H54 (cell line): ENCODE measurements around the gene MPPED2.

Experiments
- DNase-seq: peaks from one replicate; pipeline ENCODE4 v3.0.0; 2011; ENCODE audit warnings: low spot score, mixed read lengths; ENCODE audit not compliant: insufficient read length
- FAIRE-seq: peaks from 3 replicates; lab custom pipeline; 2011; peaks lifted over from hg19 to GRCh38; lab: Jason Lieb, UNC
- POLR2A ChIP-seq: IDR thresholded peaks from 2 replicates; pipeline ENCODE4 v1.6.1; 2011; ENCODE audit warnings: low read depth, mild to moderate bottlenecking, low read length

MPPED2 gene

DNA sequence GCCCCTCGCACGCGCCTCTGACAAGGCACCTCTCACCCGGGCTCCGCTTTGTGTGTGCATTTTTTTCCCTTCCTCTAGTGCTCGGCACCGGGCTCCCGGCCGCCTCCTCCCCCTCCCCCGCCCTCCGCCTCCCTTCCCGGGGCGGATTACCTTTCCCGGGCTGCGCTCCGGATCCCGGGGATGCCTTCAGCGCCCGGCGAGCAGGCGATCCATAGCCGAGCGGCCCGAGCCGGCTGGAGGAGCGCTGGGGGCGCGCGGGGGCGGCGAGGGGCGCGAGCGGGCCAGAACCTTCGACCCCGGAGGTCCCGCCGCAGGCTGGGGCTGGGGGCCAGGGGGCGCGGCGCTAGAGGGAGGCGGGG lies 282 bp downstream of the MPPED2 start:
- no peak for FAIRE-seq
- no peak for TF ChIP-seq POLR2A
- no peak for DNase-seq

DNA sequence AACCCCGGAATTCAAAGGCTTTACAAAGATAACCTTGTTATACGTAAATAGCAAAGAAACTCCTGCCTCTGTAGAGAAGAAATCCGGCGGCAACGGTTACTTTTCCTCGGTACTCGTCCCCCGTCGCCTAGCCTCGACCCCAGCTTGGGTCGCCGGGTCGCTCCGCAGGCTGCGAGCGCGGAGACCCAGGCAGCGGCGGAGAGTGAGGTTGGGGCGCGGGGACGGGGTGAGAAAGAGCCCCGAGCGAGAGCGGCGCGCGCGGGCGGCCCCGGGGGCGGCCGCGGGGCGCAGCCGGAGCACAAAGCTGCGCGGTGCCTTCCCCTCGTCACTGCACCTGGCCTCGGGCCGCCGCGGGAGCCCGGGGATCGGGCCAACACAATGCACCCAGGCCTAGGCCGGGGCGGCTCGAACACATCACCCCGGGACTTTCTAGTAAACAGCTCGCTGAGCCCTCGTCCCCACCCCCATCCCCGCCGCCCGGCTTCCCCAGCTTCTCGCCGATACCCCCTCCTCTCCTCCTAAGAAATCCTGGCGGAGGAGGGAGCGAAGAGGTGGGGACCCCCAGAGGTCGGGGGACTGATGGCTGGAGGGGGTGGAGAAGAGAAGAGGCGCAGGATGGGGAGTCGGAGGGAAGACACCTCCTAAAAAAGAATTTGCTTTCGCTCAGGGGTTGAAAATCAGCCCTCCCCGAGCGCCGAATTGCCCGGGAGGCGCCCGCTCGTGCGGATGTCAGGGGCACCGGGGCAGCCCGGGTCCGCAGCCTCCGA lies 845 bp downstream of the MPPED2 start:
- DNase-seq (no peak), FAIRE-seq (no peak)
- no peak for TF ChIP-seq POLR2A

DNA sequence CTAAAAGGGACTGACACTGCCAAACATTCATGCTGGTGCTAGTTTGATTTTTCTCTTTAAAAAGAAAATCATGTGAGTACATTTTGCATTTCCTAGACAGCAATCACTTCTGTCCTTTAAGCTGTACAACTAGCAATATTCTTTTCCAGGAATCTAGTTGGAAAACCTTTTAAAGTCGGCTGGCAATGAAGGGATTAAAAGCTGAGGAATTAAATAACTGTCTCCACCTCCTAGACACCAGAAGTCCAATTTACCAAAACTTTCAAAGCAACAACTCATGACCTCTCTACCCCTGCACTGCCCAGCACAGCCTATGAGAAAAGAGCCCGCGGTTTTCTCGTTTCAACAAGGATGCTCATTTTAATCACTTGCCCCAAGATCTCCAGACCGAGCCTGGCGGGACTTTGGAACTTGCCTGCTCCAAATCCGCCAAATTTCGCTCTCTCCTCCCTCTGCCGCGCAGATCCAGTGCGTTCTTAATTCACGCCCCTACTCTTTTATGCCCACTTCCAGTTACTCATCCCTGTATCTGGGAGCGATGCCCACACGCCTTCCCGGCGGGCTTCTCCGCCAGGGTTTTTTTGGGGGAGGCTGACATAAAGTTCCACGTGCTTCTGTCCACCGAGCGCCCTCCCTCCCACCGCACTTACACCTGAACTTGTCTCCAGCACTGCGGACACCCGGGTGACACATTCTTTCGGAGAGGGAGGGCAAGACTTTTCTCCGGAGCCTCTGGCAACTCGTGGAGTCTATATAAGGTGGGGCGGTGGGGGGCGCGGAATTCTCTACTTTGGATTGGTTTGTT lies 2.5 kb downstream of the MPPED2 start:
- FAIRE-seq = no peak
- no peak for DNase-seq
- no peak for TF ChIP-seq POLR2A

DNA sequence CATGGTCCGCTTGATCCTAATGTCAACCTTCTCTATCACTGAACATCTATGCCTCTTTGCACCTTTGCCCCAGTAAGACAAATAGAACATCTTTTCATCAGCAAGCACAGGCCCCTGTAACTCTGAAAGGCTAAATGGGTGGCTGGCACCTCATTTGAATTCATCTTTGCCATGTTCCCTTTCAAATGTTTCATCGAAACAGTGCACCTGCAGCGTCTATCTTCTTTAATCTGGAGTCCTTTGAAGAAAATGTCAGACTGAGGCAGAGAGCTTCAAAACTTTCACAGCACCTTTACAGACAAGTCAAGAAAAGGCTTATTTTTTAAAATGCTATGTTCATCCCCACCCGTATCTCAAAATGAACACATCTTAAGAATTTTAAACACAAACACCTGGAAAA lies 3.4 kb downstream of the MPPED2 start:
- TF ChIP-seq POLR2A = no peak
- FAIRE-seq (no peak), DNase-seq (no peak)

DNA sequence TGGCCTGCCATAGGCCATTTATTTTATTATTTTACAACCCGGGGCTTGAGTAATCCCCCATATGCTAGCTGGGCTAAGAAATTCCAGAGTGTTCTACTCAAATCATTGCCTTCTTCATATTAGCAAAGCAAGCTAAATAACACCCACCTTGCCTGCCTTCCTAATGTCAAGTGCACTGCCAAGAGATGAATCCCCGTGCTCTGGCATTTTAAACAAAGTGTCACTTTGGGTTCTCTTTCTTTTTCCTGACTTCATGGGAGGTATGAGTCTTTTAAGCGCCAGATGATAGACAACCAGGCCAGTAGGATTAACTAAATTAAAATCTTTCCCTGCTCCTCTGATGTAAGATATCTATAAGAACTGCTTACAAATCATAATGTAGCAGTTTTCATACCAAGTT lies 4.5 kb downstream of the MPPED2 start:
- no peak for TF ChIP-seq POLR2A
- FAIRE-seq = no peak

DNA sequence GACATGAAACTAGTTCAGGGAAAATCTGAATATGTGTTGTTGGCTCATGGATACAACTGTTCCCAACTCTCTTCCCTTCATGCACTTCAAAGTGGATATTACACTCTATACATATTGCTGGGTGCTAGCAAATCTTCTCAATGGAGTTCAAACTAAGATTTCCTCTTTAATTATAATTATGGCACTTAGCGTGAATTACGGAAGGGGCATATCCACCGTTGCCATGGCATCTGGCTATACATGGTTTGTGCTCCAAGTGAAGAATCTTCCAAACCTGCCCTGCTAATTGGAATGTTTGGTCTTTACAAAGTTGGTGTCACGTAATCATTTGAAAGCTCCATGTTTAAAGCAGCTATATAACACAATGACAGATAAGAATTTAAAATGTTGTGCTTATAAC lies 5.6 kb downstream of the MPPED2 start:
- no peak for DNase-seq
- FAIRE-seq = no peak
- no peak for TF ChIP-seq POLR2A

More for the DNA sequence above, 4.5 kb downstream of the MPPED2 start:
- DNase-seq = no peak

DNA sequence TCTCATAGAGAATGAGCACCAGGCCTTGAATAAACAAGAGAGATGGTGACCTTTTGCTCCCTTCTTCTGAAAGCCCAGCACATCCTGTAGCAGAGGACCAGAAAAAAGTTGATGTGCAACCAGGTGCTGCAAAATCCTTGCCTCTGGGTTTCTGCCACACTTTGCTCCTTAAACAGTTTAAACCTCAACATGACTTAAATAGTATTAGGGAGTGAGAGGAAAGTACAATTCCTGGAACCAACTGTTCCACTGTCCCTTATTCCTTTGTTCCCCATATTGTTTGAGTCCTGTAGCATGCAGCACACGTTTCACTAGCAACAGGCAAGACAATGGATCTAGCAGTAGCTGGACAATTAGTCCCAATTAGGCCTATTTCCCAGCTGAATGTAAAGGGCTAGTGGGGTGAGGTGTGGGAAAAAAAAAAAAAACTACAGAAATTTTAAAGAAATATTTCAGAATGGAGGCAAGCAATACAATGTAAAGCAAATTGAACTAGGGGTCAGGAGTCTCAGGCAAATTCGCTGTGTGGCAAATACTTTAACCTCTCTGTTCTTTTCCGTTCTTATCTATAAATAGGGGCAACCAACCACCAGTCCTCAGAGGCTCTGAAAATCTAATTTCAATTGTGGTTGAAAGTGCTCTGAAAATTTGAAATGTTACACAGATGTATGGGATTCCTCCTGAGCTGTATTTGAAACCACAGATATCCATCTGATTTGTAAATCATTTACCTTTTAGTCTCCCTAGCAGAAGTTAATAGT lies 6.6 kb downstream of the MPPED2 start:
- FAIRE-seq (no peak), DNase-seq (no peak)
- TF ChIP-seq POLR2A = no peak

DNA sequence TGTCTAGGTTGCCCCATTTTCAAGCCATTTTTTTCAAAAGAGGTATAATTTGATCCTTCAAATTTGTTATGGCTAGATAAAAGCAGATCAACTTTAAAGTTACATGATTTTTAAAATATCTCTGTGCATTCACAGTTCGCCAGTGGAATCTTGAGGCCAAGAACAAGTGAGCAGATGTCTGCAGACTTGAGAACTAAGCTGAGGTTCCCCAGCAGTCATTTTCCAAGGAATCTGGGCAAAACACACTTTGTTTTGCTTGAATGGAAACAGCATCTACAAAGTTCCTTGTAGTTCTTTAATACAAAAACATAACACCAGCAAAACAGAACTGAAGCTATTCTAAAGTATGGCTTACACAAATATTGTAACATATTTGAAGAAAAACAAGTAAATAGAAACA lies 7.7 kb downstream of the MPPED2 start:
- DNase-seq = no peak
- no peak for TF ChIP-seq POLR2A
- no peak for FAIRE-seq

DNA sequence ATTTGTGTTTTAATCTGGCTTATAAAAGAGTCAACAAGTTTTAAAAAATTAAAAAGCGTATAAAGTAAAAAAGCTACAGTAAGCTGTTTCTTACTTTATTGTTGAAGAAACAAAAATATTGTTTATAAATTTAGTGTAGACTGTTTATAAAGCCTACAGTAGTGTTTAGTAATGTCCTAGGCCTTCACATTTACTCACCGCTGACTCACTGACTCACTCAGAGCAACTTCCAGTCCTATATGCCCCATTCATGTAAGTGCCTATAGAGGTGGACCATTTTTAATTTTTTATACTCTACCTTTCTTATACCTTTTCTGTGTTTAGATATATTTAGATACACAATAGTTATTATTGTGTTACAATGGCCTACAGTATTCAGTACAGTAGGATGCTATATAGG lies 12.2 kb downstream of the MPPED2 start:
- FAIRE-seq = no peak
- TF ChIP-seq POLR2A = no peak
- no peak for DNase-seq

DNA sequence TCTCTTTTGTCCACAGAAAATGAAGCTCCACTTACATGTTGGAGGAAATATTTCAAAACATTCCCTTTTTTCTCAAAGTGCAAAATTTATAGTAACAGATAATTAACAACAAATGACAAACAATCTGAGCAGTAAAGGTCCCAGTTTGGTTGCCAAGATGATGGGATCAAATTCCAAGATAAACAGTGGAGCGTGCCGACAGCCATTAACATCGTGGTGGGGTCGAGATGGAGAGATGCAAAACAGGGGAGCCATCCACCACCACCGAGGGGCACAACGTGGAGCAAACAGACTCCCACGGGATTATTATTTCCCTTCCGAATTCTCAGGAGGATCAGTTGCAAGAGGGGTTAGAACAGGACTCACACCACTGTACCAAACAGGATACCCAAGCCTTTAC lies 17.2 kb downstream of the MPPED2 start:
- FAIRE-seq (no peak), DNase-seq (no peak)
- no peak for TF ChIP-seq POLR2A

DNA sequence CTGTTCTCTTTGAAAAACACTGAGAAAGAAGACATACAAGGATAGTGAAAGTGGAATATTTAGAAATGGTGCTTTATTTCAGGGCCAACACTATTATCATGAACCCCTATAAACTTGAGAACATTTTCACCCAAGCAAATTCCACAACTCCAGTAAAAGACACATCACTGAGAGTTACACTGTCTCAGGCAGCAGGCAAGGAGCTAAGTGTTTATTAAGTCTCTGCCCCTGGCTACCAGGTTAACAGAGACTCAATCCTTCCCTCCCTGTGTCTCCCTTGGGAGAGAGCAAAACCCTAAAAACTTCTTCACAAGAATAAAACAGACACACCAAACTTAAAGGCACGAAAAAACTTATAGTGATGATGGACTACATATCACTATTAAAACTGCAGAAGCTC lies 18.5 kb downstream of the MPPED2 start:
- TF ChIP-seq POLR2A = no peak
- no peak for FAIRE-seq
- no peak for DNase-seq

DNA sequence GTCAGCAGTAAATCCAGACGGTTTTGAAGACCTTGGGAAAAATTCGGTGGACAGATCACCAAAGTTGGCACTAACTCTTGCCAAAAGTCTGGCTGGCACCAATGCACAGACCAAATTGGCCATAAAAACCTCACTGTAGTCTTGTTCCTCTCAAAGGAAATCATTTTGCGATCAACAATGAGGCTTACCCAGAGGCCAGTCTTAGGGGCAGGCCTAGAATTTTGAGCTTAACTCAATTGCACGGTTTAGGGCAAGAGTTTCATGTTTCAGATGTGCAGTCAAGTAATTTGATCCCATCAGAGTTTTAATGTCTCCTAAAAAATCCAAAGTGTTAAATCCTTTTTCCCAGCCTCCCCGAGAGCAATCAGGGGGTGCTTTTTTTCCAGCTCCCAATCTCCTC lies 19.0 kb downstream of the MPPED2 start:
- no peak for TF ChIP-seq POLR2A
- FAIRE-seq (no peak), DNase-seq (no peak)

DNA sequence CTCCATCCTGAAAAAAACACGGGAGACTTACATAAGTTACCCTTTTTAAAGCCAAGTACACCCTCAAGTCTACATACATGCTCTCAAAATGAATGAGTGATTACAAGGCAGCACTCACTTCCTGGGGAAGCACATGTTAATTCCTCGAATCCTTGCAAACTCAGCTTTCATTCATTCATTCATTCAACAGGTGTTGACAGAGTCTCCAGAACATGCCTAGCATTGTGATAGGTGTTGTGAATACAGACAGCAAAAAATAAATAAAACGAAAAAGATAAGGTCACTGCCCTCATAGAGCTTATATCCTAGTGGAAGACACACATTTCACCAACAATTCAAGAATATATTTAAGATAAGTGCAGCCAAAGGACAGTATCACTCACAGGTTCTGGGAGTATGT lies 19.7 kb downstream of the MPPED2 start:
- FAIRE-seq = no peak
- no peak for TF ChIP-seq POLR2A

DNA sequence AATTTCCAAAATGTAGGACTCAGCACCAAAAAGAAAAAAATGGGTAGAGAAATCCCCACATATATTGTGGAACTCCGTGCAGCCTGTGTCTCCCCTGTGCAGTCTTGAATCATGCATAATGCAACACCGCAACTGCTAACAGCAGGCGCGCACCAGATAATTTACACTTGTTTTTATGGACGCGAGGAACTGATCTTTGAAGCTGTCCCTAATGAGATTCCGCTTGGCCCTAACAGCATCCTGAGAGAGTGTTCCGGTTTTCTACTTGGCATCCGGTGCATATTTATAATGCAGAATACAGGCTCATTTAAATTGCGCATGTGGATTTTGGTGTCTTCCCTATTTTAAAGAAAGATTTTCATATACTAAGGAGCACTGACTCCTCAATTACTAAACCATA lies 21.1 kb downstream of the MPPED2 start:
- DNase-seq = no peak
- FAIRE-seq = no peak
- TF ChIP-seq POLR2A = no peak

More for the DNA sequence above, 19.7 kb downstream of the MPPED2 start:
- DNase-seq = no peak
